Neural progenitor cell (in vitro differentiated cells): Measurements from ENCODE around the gene DUS4L. TPM values are rescaled to one million over a fixed set of nuclear protein-coding genes. Genes with fewer than 3 reads are reported as not detected.

Experiments
- DNase-seq: peaks from one replicate; pipeline ENCODE4 v3.0.0-alpha.2; 2016; ENCODE audit warnings: low spot score
- H2AFZ ChIP-seq: fragments of 200-600 bp; sonication (generic); replicated peaks from 2 replicates; pipeline ENCODE4 v1.6.1; 2016; ENCODE audit warnings: antibody characterized with exemption
- H3F3A ChIP-seq: fragments of 200-600 bp; sonication (generic); 2 replicates; pipeline ENCODE4 v1.6.1; 2016; ENCODE audit warnings: antibody characterized with exemption, low read depth
- H3K27ac ChIP-seq: fragments of 200-600 bp; sonication (generic); 2 replicates; pipeline ENCODE4 v1.5.1; 2016; ENCODE audit warnings: mild to moderate bottlenecking
- H3K27me3 ChIP-seq: fragments of 200-600 bp; sonication (generic); 2 replicates; pipeline ENCODE4 v1.6.1; 2016; ENCODE audit warnings: mild to moderate bottlenecking, moderate library complexity
- H3K36me3 ChIP-seq: fragments of 200-600 bp; sonication (generic); 2 replicates; pipeline ENCODE4 v1.5.1; 2016
- H3K4me1 ChIP-seq: fragments of 200-600 bp; sonication (generic); 2 replicates; pipeline ENCODE4 v1.6.1; 2016; ENCODE audit warnings: mixed run types
- H3K4me2 ChIP-seq: fragments of 200-600 bp; sonication (generic); 2 replicates; pipeline ENCODE4 v1.6.1; 2016
- H3K4me3 ChIP-seq: fragments of 200-600 bp; sonication (generic); 2 replicates; pipeline ENCODE4 v1.5.1; 2016
- H3K79me2 ChIP-seq: fragments of 200-600 bp; sonication (generic); 2 replicates; pipeline ENCODE4 v1.6.1; 2016; ENCODE audit warnings: low read depth
- H3K9ac ChIP-seq: fragments of 200-600 bp; sonication (generic); 2 replicates; pipeline ENCODE4 v1.6.1; 2016
- H3K9me3 ChIP-seq: fragments of 200-600 bp; sonication (generic); 2 replicates; pipeline ENCODE4 v1.5.1; 2016; ENCODE audit warnings: low read depth
- H4K20me1 ChIP-seq: fragments of 200-600 bp; sonication (generic); 2 replicates; pipeline ENCODE4 v1.6.1; 2016; ENCODE audit warnings: low read depth
- H3K27ac Mint-ChIP-seq: 3 replicates; pipeline ENCODE4 v1.8.0; 2021; ENCODE audit warnings: mixed read lengths
- H3K27me3 Mint-ChIP-seq: 2 replicates; pipeline ENCODE4 v1.8.0; 2022; ENCODE audit warnings: low read depth, mild to moderate bottlenecking, inconsistent platforms, moderate library complexity, mixed read lengths; ENCODE audit not compliant: insufficient read depth
- H3K36me3 Mint-ChIP-seq: 3 replicates; pipeline ENCODE4 v1.8.0; 2021; ENCODE audit warnings: mixed read lengths
- H3K4me1 Mint-ChIP-seq: 3 replicates; pipeline ENCODE4 v1.8.0; 2021; ENCODE audit warnings: mixed read lengths
- H3K4me3 Mint-ChIP-seq: 3 replicates; pipeline ENCODE4 v1.8.0; 2021; ENCODE audit warnings: mild to moderate bottlenecking, moderate library complexity, mixed read lengths
- H3K9me3 Mint-ChIP-seq: 3 replicates; pipeline ENCODE4 v1.8.0; 2020; ENCODE audit warnings: mixed read lengths
- CTCF ChIP-seq: fragments of 200-600 bp; sonication (generic); IDR thresholded peaks from 2 replicates; pipeline ENCODE4 v1.5.1; 2017; ENCODE audit warnings: antibody characterized with exemption, mild to moderate bottlenecking
- EZH2 ChIP-seq: fragments of 200-600 bp; sonication (generic); IDR thresholded peaks from 2 replicates; pipeline ENCODE4 v1.6.1; 2017; ENCODE audit warnings: antibody characterized with exemption, mild to moderate bottlenecking, moderate library complexity
- EZH2phosphoT487 ChIP-seq: fragments of 200-600 bp; sonication (generic); IDR thresholded peaks from 2 replicates; pipeline ENCODE4 v1.6.1; 2017; ENCODE audit warnings: antibody characterized with exemption
- total RNA-seq: library from RNA; depleted of rRNA; stranded (reverse); fragments of >200 nt; gene quantifications from 2 replicates; pipeline ENCODE4 v1.2.3, GENCODE V29; 2015; ENCODE audit warnings: low replicate concordance

DUS4L gene
- total RNA-seq, 1 donor from 2014 or later, result 24.4 TPM

DNA sequence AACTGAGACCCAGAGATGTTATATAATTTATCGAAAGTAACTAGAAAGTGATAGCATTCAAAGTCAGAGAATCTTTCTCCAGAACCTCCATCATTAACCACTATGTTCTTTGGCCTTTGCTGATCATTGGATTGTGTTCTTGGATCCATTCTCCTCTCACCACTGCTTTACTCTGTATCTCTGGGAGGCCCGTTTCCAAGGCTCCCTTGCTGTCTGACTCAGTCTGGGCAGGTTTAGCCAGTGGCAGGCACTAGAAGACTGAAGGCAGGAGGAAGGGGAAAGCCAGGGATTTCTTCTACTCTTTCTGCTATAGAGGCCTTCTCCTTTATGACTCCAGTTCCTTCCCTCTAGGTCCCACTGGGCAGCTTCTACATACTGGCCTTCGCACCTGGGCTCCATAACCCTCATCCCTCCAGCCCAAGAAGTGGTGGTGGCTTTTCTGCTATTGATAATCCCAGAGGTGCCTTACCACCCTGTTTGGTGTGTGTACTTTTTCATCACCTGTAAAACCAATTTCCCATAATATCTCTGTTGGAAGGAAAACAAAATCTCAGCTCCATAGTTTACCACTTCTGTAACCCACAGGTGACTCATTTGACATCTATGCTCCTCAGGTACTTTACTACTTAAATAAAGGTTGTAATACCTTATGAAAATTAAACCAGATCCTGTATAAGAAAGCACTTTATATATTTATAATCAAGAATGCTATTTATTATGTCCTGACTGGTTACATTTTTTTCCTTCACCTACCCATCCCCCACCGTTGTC, 52.3 kb downstream of the DUS4L start:
- H4K20me1 ChIP-seq, result no peaks in the 10 kb centered on the region
- no peaks in the 10 kb centered on the region for H3K36me3 ChIP-seq
- no peak overlapping the region for H3K27ac ChIP-seq
- no peak overlapping the region for H3K4me2 ChIP-seq
- no peaks in the 10 kb centered on the region for H3F3A ChIP-seq
- H3K79me2 ChIP-seq, result no peaks in the 10 kb centered on the region
- Mint-ChIP-seq H3K27ac (no peak overlapping the region), H3K4me3 (no peak overlapping the region), H3K4me1 (no peaks in the 10 kb centered on the region), H3K9me3 (no peaks in the 10 kb centered on the region), H3K27me3 (no peaks in the 10 kb centered on the region), H3K36me3 (peaks cover 9% of the 10 kb centered on the region)
- no peak overlapping the region for H2AFZ ChIP-seq
- H3K4me1 ChIP-seq, result no peaks in the 10 kb centered on the region
- H3K9me3 ChIP-seq, result no peaks in the 10 kb centered on the region
- H3K9ac ChIP-seq, result no peak overlapping the region
- no peak for TF ChIP-seq CTCF
- no peak for TF ChIP-seq EZH2phosphoT487
- TF ChIP-seq EZH2, result no peak
- H3K27me3 ChIP-seq, result no peaks in the 10 kb centered on the region
- DNase-seq, result no peak
- H3K4me3 ChIP-seq, result no peak overlapping the region

DNA sequence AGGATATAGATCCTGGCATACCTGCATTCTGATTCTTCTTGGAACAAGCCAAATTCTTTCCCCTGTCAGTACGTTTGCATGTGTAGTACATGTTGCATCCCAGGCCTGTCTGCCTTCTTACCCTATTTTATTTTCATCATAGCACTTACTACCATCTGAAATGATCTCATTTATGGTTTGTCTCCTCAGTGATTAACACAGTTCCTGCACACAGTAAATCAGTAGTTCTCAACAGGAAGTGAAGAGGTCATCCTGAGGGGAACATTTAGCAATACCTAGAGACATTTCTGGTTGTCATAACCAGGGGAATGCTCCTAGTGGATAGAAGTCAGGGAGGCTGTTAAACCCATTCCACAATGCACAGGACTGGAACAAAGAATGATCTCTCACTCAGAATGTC, 58.7 kb downstream of the DUS4L start:
- H3K27ac ChIP-seq, result no peak overlapping the region
- no peak overlapping the region for H3K4me2 ChIP-seq
- no peak overlapping the region for H2AFZ ChIP-seq
- H3K9ac ChIP-seq, result no peak overlapping the region
- Mint-ChIP-seq H3K36me3 (no peaks in the 10 kb centered on the region), H3K27ac (no peak overlapping the region), H3K4me1 (no peaks in the 10 kb centered on the region), H3K4me3 (no peak overlapping the region), H3K27me3 (no peaks in the 10 kb centered on the region), H3K9me3 (no peaks in the 10 kb centered on the region)
- H3K4me3 ChIP-seq, result no peak overlapping the region
- no peaks in the 10 kb centered on the region for H4K20me1 ChIP-seq
- no peaks in the 10 kb centered on the region for H3F3A ChIP-seq
- TF ChIP-seq EZH2 (no peak), EZH2phosphoT487 (no peak), CTCF (no peak)
- no peaks in the 10 kb centered on the region for H3K9me3 ChIP-seq
- no peak for DNase-seq
- H3K27me3 ChIP-seq, result no peaks in the 10 kb centered on the region
- H3K36me3 ChIP-seq, result no peaks in the 10 kb centered on the region
- no peaks in the 10 kb centered on the region for H3K79me2 ChIP-seq
- H3K4me1 ChIP-seq, result no peaks in the 10 kb centered on the region

GRCh38 chr7:107622894-107623293, 59.1 kb downstream of the DUS4L start:
- Mint-ChIP-seq H3K27ac (no peak overlapping the region), H3K4me3 (no peak overlapping the region), H3K36me3 (no peaks in the 10 kb centered on the region), H3K4me1 (no peaks in the 10 kb centered on the region), H3K27me3 (no peaks in the 10 kb centered on the region), H3K9me3 (no peaks in the 10 kb centered on the region)
- Histone ChIP-seq H3K27me3 (no peaks in the 10 kb centered on the region), H3K9me3 (no peaks in the 10 kb centered on the region), H3K4me1 (no peaks in the 10 kb centered on the region), H4K20me1 (no peaks in the 10 kb centered on the region), H3K4me2 (no peak overlapping the region), H3K9ac (no peak overlapping the region), H3K27ac (no peak overlapping the region), H2AFZ (no peak overlapping the region), H3K36me3 (no peaks in the 10 kb centered on the region), H3K4me3 (no peak overlapping the region), H3F3A (no peaks in the 10 kb centered on the region), H3K79me2 (no peaks in the 10 kb centered on the region)
- TF ChIP-seq CTCF, result no peak
- TF ChIP-seq EZH2phosphoT487, result no peak
- no peak for TF ChIP-seq EZH2
- DNase-seq, result no peak
